HCT116 (cell line): Measurements from ENCODE around the gene PABPC1L2B.
"Not testable (repeated sequence)": the region's sequence is repeated elsewhere in the genome, so short reads cannot be mapped to it uniquely, and the experiment has no call there.

Experiments
- ATF3 ChIP-seq: IDR thresholded peaks from 2 replicates; pipeline ENCODE4 v1.6.1; 2012
- CTCF ChIP-seq, 3 experiments: fragments of 200-600 bp in 1 of 3; sonication (generic) in 1 of 3; IDR thresholded peaks in 2 of 3; conservative IDR thresholded peaks in 1 of 3; 2 replicates each; pipeline ENCODE4 v1.5.1; 2012 to 2017; ENCODE audit warnings: low read depth in 2 of 3, low read length in 2 of 3, antibody characterized with exemption in 1 of 3, borderline replicate concordance in 1 of 3, control low read depth in 1 of 3, mild to moderate bottlenecking in 1 of 3, mixed read lengths in 1 of 3, mixed run types in 1 of 3, moderate library complexity in 1 of 3; ENCODE audit not compliant: insufficient read depth in 1 of 3
- EZH2 ChIP-seq: fragments of 200-600 bp; sonication (generic); IDR thresholded peaks from 2 replicates; pipeline ENCODE4 v1.6.1; 2017; ENCODE audit warnings: antibody characterized with exemption, mixed run types
- SRF ChIP-seq: IDR thresholded peaks from 2 replicates; pipeline ENCODE4 v1.6.1; 2012; ENCODE audit warnings: low read depth

- TF ChIP-seq EZH2; CTCF (IDR thresholded peaks at IDR 0.05 in 2 of 3, conservative IDR thresholded peaks at IDR 0.05 in 1 of 3; ENCODE audit: borderline replicate concordance in 1 of 3, insufficient read depth in 1 of 3, low read depth in 2 of 3, low read length in 2 of 3); ATF3; SRF: not testable (repeated sequence)
These were observed 21.8 kb upstream of the PABPC1L2B start for GRCh38 chrX:72980894-72981469.
